Gastrocnemius medialis (tissue), 4 donors: Measurements from ENCODE around the gene CFB.

Experiments
- CTCF ChIP-seq, 5 experiments: fragments of 450-650 bp in 3 of 5; fragments of 200-600 bp in 2 of 5; sonication (generic) in 2 of 5; IDR thresholded peaks in 4 of 5; conservative IDR thresholded peaks in 1 of 5; 1 replicate in 4 of 5; 2 replicates in 1 of 5; pipeline ENCODE4 v1.5.1; 2016 to 2019; ENCODE audit warnings: antibody characterized with exemption in 5 of 5, mild to moderate bottlenecking in 3 of 5, moderate library complexity in 3 of 5
- POLR2A ChIP-seq, 2 donors: fragments of 450-650 bp; IDR thresholded peaks; one replicate each; pipeline ENCODE4 v1.6.1; 2017; ENCODE audit warnings: antibody characterized with exemption in 2 of 2, mild to moderate bottlenecking in 2 of 2, moderate library complexity in 2 of 2

- TF ChIP-seq CTCF (IDR thresholded peaks at IDR 0.05 in 4 of 5, conservative IDR thresholded peaks at IDR 0.05 in 1 of 5) (no peak), POLR2A (IDR thresholded peaks at IDR 0.05) (no peak)
Observed at GRCh38 chr6:31954511-31954910, 8.6 kb downstream of the CFB start.
